Trophoblast cell (in vitro differentiated cells and primary cell): ENCODE results near the gene ACSL1.

Experiments
- DNase-seq, 2 donors: peaks; one replicate each; pipeline ENCODE4 v3.0.0-alpha.2; 2016
- H2AFZ ChIP-seq: 2 replicates; pipeline ENCODE4 v1.6.1; 2013; ENCODE audit warnings: low read length, moderate library complexity, mild to moderate bottlenecking; ENCODE audit not compliant: insufficient read depth, poor library complexity
- H2AK5ac ChIP-seq: 2 replicates; pipeline ENCODE4 v1.6.1; 2013; ENCODE audit warnings: mild to moderate bottlenecking, low read length
- H2BK120ac ChIP-seq: 2 replicates; pipeline ENCODE4 v1.6.1; 2013; ENCODE audit warnings: low read length, mild to moderate bottlenecking, moderate library complexity; ENCODE audit not compliant: insufficient read depth, poor library complexity
- H2BK12ac ChIP-seq: 2 replicates; pipeline ENCODE4 v1.6.1; 2013; ENCODE audit warnings: mild to moderate bottlenecking, low read length, moderate library complexity
- H2BK5ac ChIP-seq: 2 replicates; pipeline ENCODE4 v1.6.1; 2013; ENCODE audit warnings: low read length, low read depth, moderate library complexity, mild to moderate bottlenecking; ENCODE audit not compliant: poor library complexity
- H3K14ac ChIP-seq: 2 replicates; pipeline ENCODE4 v1.6.1; 2013; ENCODE audit warnings: mild to moderate bottlenecking, low read length
- H3K18ac ChIP-seq: 2 replicates; pipeline ENCODE4 v1.6.1; 2013; ENCODE audit warnings: mild to moderate bottlenecking, low read length
- H3K23ac ChIP-seq: 2 replicates; pipeline ENCODE4 v1.6.1; 2013; ENCODE audit warnings: low read length
- H3K27ac ChIP-seq: 2 replicates; pipeline ENCODE4 v1.5.1; 2013; ENCODE audit warnings: low read depth, mild to moderate bottlenecking, inconsistent platforms, low read length, moderate library complexity
- H3K27me3 ChIP-seq: 2 replicates; pipeline ENCODE4 v1.6.1; 2013; ENCODE audit warnings: inconsistent platforms, mild to moderate bottlenecking, low read length, moderate library complexity; ENCODE audit not compliant: insufficient read depth
- H3K36me3 ChIP-seq, 2 experiments: 1 replicate in 1 of 2; 2 replicates in 1 of 2; pipeline ENCODE4 v1.6.1; 2013; ENCODE audit warnings: low read length in 2 of 2, mild to moderate bottlenecking in 2 of 2, moderate library complexity in 1 of 2; ENCODE audit not compliant: insufficient read depth in 2 of 2, control insufficient read depth in 1 of 2
- H3K4ac ChIP-seq: 2 replicates; pipeline ENCODE4 v1.6.1; 2013; ENCODE audit warnings: low read depth, mild to moderate bottlenecking, low read length, moderate library complexity
- H3K4me1 ChIP-seq, 2 experiments: 1 replicate in 1 of 2; 2 replicates in 1 of 2; pipeline ENCODE4 v1.6.1; 2013; ENCODE audit warnings: low read length in 2 of 2, mild to moderate bottlenecking in 2 of 2, moderate library complexity in 1 of 2; ENCODE audit not compliant: insufficient read depth in 2 of 2, control insufficient read depth in 1 of 2
- H3K4me2 ChIP-seq: 2 replicates; pipeline ENCODE4 v1.6.1; 2013; ENCODE audit warnings: inconsistent platforms, mild to moderate bottlenecking, low read length, moderate library complexity
- H3K4me3 ChIP-seq: 2 replicates; pipeline ENCODE4 v1.5.1; 2013; ENCODE audit warnings: mild to moderate bottlenecking, low read depth, low read length, inconsistent platforms
- H3K79me1 ChIP-seq: one replicate; pipeline ENCODE4 v1.6.1; 2013; ENCODE audit warnings: low read length
- H3K79me2 ChIP-seq: 2 replicates; pipeline ENCODE4 v1.6.1; 2013; ENCODE audit warnings: low read length, mild to moderate bottlenecking; ENCODE audit not compliant: control insufficient read depth, insufficient read depth, poor library complexity
- H3K9ac ChIP-seq: 2 replicates; pipeline ENCODE4 v1.6.1; 2013; ENCODE audit warnings: mild to moderate bottlenecking, low read length
- H3K9me3 ChIP-seq: 2 replicates; pipeline ENCODE4 v1.6.1; 2013; ENCODE audit warnings: low read depth, mild to moderate bottlenecking, control low read depth, inconsistent platforms, low read length; ENCODE audit not compliant: insufficient read depth
- H4K12ac ChIP-seq: 2 replicates; pipeline ENCODE4 v1.6.1; 2013; ENCODE audit warnings: low read depth, mild to moderate bottlenecking, low read length, moderate library complexity
- H4K8ac ChIP-seq: 2 replicates; pipeline ENCODE4 v1.6.1; 2013; ENCODE audit warnings: low read depth, mild to moderate bottlenecking, low read length, moderate library complexity
- H4K91ac ChIP-seq: one replicate; pipeline ENCODE4 v1.6.1; 2013; ENCODE audit warnings: low read depth, mild to moderate bottlenecking, low read length, moderate library complexity
- WGBS: extraction: QIAGEN DNeasy Blood & Tissue Kit; methylation state at CpG from one replicate; pipeline ENCODE4 v1.1.7; 2013; ENCODE audit warnings: missing lambda C conversion rate; ENCODE audit not compliant: insufficient read length, insufficient coverage; ENCODE audit errors: extremely low coverage; 5-methylcytosine and 5-hydroxymethylcytosine counted together

The ACSL1 gene

DNA sequence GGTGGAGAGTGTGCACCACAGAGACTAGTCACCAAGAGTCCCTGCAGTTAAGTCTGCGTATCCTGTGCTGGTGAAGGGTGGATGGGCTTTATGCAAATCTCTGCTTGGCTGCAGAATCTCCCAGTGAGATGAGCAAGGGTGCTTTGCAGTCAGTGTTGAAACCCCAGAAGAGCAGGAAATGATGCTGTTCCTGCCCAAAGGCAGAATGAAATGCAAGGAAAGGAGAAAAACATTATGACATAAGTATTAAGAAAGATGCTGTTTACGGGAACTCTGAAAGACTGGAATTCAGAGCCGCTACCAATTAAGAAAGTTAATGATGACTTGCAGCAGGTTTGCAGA lies 25.4 kb upstream of the ACSL1 start:
- WGBS: no CpG with 5 or more reads among the region's 3 CpGs
- Histone ChIP-seq H4K8ac (no peak overlapping the region), H3K23ac (no peak overlapping the region), H3K4me1 (no peaks in the 10 kb centered on the region), H3K79me2 (no peaks in the 10 kb centered on the region), H3K79me1 (no peaks in the 10 kb centered on the region), H3K18ac (no peak overlapping the region), H2BK12ac (no peak overlapping the region), H3K4me3 (no peak overlapping the region), H3K27ac (no peak overlapping the region), H2AFZ (no peak overlapping the region), H3K36me3 (no peaks in the 10 kb centered on the region), H3K4ac (no peak overlapping the region), H2AK5ac (no peak overlapping the region), H3K27me3 (peaks cover 2% of the 10 kb centered on the region), H4K91ac (no peak overlapping the region), H3K9me3 (peaks cover 2% of the 10 kb centered on the region), H3K4me2 (no peak overlapping the region), H3K9ac (no peak overlapping the region), H2BK120ac (no peak overlapping the region), H3K14ac (no peak overlapping the region), H4K12ac (no peak overlapping the region), H2BK5ac (no peak overlapping the region)
- peak in 1 of 2 donors; percentile 17 for DNase-seq

DNA sequence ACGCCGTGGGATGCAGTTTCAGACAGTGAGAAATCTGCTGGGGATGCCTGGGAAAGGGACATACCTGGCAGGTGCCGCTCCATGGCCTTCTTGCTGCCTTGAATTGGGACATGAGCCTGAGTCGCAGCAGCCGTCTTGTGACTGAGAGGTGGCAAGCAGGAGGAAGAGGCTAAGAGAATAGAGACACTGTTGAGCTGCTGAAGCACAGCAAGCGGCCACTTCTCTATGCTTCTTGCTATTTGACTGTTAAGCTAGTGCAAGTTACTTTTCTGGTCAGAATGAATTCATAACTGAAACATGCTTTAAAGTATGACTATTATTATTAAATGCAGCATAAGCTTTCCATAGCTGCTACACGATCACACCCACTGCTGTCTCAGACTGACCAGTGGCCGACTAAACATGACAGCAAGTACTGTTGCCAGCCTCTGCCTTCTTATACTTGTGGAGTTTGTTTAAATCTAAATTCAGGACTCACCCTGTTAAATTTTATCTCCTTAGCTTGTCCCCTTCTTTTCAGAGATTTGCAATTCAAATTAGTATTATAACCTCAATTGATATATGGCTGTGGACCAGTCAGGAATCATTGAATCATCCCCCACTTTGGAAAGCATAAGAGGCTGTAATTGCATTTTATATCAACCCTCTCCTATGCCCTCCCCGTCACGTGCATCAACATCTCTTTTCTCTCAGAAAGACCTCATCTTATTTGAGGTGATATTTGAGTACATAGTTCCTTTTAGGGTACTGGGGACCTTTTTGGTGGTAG lies 24.8 kb upstream of the ACSL1 start:
- Histone ChIP-seq H3K4me2 (no peak overlapping the region), H3K9ac (no peak overlapping the region), H3K4ac (no peak overlapping the region), H3K14ac (no peak overlapping the region), H2BK12ac (no peak overlapping the region), H3K9me3 (peaks cover 2% of the 10 kb centered on the region), H3K27ac (no peak overlapping the region), H2BK5ac (no peak overlapping the region), H4K8ac (no peak overlapping the region), H3K23ac (no peak overlapping the region), H3K79me1 (no peaks in the 10 kb centered on the region), H3K79me2 (no peaks in the 10 kb centered on the region), H3K36me3 (no peaks in the 10 kb centered on the region), H2AK5ac (no peak overlapping the region), H4K91ac (no peak overlapping the region), H2AFZ (no peak overlapping the region), H2BK120ac (no peak overlapping the region), H3K18ac (no peak overlapping the region), H3K27me3 (peaks cover 2% of the 10 kb centered on the region), H3K4me3 (no peak overlapping the region), H3K4me1 (no peaks in the 10 kb centered on the region), H4K12ac (no peak overlapping the region)
- WGBS: no CpG with 5 or more reads among the region's 10 CpGs
- DNase-seq: no peak

DNA sequence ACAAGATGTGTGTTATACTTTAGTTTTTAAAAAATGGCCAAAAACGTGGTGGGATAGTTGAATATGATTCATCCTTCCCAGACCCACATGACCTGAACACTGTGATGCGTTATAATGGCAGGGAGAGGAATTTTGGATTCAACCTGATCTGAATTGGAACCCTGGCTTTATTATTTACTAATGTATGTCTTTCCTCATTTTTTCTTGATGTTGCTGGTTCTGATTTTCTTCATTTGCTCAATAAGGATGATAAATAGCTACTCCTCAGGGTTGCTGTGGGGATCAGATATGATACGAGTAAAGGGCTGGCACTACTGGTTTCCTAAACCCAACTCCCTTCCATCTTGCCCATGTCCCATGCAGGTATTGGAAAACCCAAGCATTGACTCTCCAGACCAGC lies 24.2 kb upstream of the ACSL1 start:
- H2AFZ ChIP-seq: no peak overlapping the region
- no peak overlapping the region for H3K14ac ChIP-seq
- no peak overlapping the region for H2BK120ac ChIP-seq
- H3K9me3 ChIP-seq: peaks cover 2% of the 10 kb centered on the region
- no peak overlapping the region for H3K18ac ChIP-seq
- H2BK12ac ChIP-seq: no peak overlapping the region
- H3K4me2 ChIP-seq: no peak overlapping the region
- H3K4me1 ChIP-seq: no peaks in the 10 kb centered on the region
- no peak overlapping the region for H4K12ac ChIP-seq
- WGBS: no CpG with 5 or more reads among the region's 3 CpGs
- no peaks in the 10 kb centered on the region for H3K79me1 ChIP-seq
- H2AK5ac ChIP-seq: no peak overlapping the region
- peaks cover 2% of the 10 kb centered on the region for H3K27me3 ChIP-seq
- H3K36me3 ChIP-seq: no peaks in the 10 kb centered on the region
- H3K9ac ChIP-seq: no peak overlapping the region
- H3K27ac ChIP-seq: no peak overlapping the region
- no peaks in the 10 kb centered on the region for H3K79me2 ChIP-seq
- no peak overlapping the region for H3K4me3 ChIP-seq
- no peak overlapping the region for H3K23ac ChIP-seq
- no peak overlapping the region for H3K4ac ChIP-seq
- H4K8ac ChIP-seq: no peak overlapping the region
- H4K91ac ChIP-seq: no peak overlapping the region
- DNase-seq: no peak
- H2BK5ac ChIP-seq: no peak overlapping the region

DNA sequence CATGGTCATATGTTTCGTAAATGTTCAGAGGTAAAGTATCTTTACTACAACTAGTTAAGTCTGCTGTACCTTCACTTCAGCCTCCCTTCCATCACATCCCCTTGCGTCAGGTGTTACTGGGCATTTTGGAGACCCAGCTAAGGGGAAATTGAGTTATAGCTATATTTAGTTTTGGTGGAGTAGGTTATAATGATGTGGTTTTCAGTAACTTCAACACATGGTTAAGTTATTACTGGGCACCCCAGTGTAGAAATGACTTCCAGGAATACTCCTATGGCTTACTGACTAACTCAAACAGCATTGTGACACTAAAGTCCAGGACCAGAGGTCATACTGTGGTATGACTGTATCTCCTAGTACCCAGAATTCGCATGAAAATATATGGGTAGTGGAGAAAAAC lies 23.4 kb upstream of the ACSL1 start:
- DNase-seq: peak in 1 of 2 donors; percentile 7
- Histone ChIP-seq H4K12ac (no peak overlapping the region), H3K79me2 (no peaks in the 10 kb centered on the region), H3K36me3 (no peaks in the 10 kb centered on the region), H4K8ac (no peak overlapping the region), H2BK5ac (no peak overlapping the region), H3K79me1 (no peaks in the 10 kb centered on the region), H3K9ac (no peak overlapping the region), H3K4me1 (no peaks in the 10 kb centered on the region), H2AFZ (no peak overlapping the region), H3K23ac (no peak overlapping the region), H2AK5ac (no peak overlapping the region), H2BK12ac (no peak overlapping the region), H3K4ac (no peak overlapping the region), H4K91ac (no peak overlapping the region), H3K18ac (no peak overlapping the region), H3K4me2 (no peak overlapping the region), H3K9me3 (peaks cover 2% of the 10 kb centered on the region), H3K27me3 (peaks cover 2% of the 10 kb centered on the region), H2BK120ac (no peak overlapping the region), H3K27ac (no peak overlapping the region), H3K4me3 (no peak overlapping the region), H3K14ac (no peak overlapping the region)
- no CpG with 5 or more reads among the region's 3 CpGs for WGBS
